Epithelial cell of proximal tubule (primary cell): ENCODE data around the gene UBAP1L. TPM values are rescaled to one million over a fixed set of nuclear protein-coding genes. Genes with fewer than 3 reads are reported as not detected.

Experiments
- DNase-seq: peaks from one replicate; pipeline ENCODE4 v3.0.0-alpha.2; 2011; ENCODE audit warnings: low read depth
- H3K4me3 ChIP-seq: 2 replicates; pipeline ENCODE4 v1.5.1; 2011; ENCODE audit warnings: low read depth, mild to moderate bottlenecking, low read length
- CTCF ChIP-seq: conservative IDR thresholded peaks from 2 replicates; pipeline ENCODE4 v1.5.1; 2012; ENCODE audit warnings: low read depth, mild to moderate bottlenecking, low read length
- total RNA-seq: library from RNA; depleted of rRNA; stranded (reverse); fragments of >200 nt; gene quantifications from 2 replicates; pipeline ENCODE4 v1.2.3, GENCODE V29; 2015

The UBAP1L gene
- total RNA-seq, 1 donor from 2014 or later, result 0.23 TPM

DNA sequence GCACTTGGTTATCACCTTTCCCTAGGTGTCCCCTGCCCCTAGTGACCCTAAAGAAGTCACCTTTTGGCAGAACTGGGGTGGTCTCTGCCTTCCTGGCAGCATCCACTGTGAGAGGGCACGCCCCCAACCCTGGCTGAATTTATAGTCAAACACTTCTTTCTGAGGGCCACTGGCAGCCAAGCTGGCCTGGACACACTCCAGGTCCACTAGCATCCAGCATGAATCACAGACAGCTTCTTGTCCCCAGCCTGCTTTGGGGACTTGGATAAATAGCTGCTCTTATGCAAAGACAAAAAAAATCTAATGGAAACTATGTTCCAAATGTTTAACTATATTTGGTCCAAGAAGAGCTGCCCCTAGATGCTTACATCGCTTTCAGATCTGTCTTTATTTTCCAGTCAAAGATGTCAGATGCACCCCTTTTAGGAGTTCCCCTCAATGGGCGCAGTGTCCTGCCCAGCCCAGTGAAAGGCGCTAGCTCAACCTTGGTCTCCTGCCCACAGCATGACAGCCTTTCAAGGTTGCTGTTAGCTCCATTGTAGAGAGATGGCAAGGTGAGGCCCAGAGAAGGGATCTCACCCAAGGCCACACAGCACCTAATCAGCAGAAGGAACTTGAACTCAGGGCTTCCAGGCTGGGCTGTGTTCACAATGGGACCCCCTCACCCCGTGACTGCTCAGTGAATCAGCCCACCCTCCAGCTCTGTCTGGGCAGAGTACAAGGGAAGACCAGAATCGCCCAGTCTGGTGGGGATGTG lies 54.2 kb downstream of the UBAP1L start:
- TF ChIP-seq CTCF, result no peak
- DNase-seq, result no peak
- H3K4me3 ChIP-seq, result no peak overlapping the region

- no peak for DNase-seq
- no peak for TF ChIP-seq CTCF
- no peak overlapping the region for H3K4me3 ChIP-seq
Measured at GRCh38 chr15:65059931-65060596, 54.9 kb downstream of the UBAP1L start.

DNA sequence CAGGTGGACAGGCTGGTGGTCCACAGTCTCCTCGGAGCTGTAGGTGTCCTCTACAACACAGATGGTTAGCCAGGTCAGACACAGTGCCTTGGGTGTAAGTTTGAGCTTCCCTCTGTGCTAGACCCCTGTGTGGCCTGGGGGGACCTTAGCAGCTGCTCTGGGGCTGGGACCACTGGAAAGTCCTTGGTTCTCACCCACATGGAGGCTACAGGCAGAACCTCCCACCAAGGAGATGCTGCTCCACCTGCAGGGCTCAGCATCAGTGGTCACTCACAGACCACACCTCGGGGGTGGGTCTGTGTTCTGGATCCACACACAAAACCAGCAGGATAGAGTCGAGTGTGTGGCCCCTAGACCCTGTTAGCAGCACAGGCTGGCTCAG lies 55.6 kb downstream of the UBAP1L start:
- no peak for TF ChIP-seq CTCF
- no peak overlapping the region for H3K4me3 ChIP-seq
- DNase-seq, result no peak

DNA sequence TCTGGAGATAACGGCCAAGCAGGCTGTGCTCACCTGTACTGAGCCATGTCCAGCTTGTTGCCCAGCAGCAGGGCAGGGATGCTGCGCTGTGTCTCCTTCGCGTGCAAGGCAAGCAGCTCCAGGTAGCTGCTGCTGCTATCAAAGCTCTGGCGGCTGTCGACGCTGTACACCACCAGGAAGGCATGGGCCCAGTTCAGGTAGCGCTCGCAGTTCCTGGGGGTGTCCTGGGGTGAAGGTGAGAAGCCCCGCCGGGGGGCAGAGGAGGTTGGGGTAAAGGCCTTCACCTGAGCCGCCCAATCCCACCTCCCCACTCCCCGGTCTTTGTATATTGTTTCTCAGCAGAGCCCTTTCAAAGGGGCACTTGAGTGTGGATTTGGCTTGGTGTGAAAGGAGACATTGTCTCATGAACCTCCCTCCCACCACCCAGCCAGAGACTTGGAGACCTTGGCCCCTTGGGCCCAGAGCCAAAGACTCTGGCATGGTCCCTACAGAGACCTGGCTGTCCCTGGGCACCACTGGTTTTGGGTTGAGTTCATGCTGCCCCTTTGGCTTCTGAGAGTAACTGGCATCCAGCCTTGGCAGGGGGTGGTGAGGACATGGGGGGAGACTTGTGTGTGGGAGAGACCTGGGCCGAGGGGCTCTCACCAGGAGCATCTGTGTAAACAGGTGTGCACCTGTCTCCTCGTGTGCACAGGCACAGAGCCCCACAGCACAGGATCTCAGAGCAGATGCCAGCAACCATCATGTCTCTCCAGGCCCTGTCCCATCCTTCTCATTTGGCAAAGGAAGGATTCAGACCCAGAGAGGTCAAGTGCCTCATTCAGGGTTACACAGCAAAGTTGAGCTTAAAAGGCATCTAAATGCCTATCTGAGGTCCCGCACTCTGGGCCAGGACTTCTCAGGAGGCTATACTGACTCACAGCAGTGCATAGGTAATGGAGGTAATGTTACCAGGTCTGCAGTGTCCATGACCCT lies 56.3 kb downstream of the UBAP1L start:
- no peak for DNase-seq
- H3K4me3 ChIP-seq, result no peak overlapping the region
- no peak for TF ChIP-seq CTCF

DNA sequence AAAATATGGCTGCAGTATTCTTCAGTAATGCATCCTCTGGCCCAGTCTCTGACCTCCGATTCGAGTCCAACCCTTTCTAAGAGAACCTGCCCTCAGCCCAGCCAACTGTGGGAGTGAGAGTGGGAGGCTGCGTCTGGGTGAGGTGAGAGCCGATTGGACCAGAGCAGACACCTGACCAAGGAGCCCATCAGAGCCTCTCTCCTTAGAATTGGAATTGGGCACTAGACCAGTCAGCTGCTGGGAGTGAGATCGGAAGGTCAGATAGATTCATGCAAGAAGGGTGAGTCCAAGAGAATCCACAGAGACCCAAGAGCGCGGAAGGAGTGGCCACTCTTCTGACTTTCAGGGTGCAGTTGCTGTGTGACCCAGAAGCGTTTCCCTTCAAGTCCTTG lies 57.5 kb downstream of the UBAP1L start:
- DNase-seq, result no peak
- H3K4me3 ChIP-seq, result no peak overlapping the region
- TF ChIP-seq CTCF, result no peak

- H3K4me3 ChIP-seq, result no peak overlapping the region
- TF ChIP-seq CTCF, result no peak
- DNase-seq, result peak; percentile 89
Measured at GRCh38 chr15:65056868-65057548, 58.0 kb downstream of the UBAP1L start.
